Kidney tubule cell (primary cell): ENCODE results near the gene EPB41L5.
"Not testable (repeated sequence)": the region's sequence is repeated elsewhere in the genome, so short reads cannot be mapped to it uniquely, and the experiment has no call there.

Source experiments
- DNase-seq: peaks from one replicate; pipeline ENCODE4 v3.0.0-alpha.2; 2018; ENCODE audit warnings: low spot score

EPB41L5 gene

DNA sequence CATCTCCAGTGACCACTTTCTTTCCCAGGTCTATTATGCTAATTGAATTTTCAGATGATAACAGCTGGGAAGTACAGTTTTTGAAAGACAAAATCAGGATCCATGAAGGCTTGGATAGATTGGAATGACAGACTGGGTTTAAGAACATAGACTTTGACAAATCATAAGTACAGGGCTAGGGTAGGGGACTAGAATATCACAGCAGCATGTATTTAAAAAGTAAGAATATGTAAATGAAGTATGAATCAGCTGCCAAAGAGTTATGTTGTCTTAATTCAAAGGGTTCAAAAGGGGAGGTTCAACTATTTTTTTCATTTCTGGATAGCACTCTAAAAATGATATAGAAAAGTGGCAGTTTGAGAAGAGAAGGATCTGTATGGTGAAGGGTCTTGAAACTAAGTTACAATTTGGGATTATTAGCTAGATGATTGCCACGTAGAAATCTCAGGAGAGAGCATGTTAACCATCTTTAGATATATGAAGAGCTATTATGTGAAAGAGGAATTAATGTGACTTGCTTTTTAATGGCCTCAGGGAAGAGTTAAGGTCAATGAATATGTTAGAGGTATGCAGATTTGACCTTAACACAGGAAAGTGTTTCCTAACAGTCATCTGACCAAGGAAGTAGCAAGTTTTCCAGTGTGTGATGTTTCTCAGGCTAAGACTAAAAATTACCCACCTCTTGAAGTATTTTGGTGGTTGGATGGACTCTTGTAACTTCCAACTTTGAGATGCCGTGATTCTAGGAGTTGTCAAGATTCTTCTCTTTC is 128.6 kb downstream of the EPB41L5 start:
- DNase-seq, result no peak

DNA sequence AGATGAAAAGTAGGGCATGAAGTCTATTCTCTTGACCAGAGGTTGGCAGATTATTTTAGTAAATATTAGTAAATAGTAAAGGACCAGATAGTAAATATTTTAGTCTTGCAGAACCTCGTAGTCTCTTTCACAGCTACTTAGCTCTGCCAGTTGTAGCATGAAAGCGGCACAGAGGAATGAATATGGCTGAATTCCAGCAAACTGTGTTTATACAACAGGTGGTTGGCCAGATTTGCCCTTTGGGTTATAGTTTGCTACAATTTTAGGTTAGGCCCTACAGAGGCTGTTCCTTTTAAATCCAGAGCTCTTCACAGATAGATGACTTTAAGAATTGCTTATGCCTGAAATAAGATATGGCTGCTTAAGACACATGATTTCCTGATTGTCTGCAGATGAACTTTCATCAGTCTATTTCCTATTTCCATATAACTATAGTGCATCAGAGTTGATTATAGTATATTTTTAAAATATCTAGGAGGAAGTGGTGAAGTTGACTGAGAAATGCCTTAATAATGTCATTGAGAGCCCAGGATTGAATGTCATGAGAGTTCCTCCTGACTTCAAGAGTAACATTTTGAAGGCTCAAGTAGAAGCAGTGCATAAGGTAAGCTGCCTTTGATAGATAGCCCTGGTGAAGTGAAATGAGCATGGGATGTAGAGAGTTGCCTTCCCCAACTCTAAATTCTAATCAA is 129.8 kb downstream of the EPB41L5 start:
- no peak for DNase-seq

- DNase-seq, result no peak
Measured at GRCh38 chr2:120148229-120148628, 135.4 kb downstream of the EPB41L5 start.

- DNase-seq, result no peak
Measured at GRCh38 chr2:120148669-120149068, 135.8 kb downstream of the EPB41L5 start.

DNA sequence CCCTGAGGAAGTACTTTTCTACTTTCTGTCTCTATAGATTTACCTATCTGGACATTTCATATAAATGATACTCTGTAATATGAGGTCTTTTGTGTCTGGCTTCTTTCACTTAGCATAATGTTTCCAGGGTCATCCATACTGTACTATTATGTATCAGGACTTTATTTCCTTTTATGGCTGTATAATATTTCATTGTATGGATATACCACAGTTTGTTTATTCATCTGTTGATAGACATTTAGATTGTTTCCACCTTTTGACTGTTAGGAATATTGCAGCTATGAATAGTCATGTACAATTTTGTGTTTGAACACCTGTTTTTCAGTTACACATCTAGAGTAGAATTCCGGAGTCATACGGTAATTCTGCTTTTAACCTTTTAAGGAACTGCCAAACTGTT is 136.5 kb downstream of the EPB41L5 start:
- no peak for DNase-seq

DNA sequence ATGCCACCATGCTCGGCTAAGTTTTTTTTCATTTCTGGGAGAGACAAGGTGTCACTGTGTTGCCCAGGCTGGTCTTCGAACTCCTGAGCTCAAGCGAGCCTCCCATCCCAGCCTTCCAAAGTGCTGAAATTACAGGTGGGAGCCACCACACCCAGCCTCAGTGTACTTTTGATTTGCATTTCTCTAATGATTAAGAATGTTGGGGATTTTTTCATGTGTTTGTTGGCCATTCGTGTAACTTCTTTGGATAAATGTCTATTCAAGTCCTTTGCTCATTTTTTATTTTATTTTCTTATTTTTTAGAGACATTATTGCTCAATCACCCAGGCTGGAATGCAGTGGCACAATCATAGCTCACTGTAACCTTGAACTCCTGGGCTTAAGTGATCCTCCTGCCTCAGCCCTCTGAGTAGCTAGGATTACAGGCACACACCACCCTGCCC is 137.2 kb downstream of the EPB41L5 start:
- no peak for DNase-seq

GRCh38 chr2:120155308-120155707 is 142.4 kb downstream of the EPB41L5 start:
- no peak for DNase-seq

DNA sequence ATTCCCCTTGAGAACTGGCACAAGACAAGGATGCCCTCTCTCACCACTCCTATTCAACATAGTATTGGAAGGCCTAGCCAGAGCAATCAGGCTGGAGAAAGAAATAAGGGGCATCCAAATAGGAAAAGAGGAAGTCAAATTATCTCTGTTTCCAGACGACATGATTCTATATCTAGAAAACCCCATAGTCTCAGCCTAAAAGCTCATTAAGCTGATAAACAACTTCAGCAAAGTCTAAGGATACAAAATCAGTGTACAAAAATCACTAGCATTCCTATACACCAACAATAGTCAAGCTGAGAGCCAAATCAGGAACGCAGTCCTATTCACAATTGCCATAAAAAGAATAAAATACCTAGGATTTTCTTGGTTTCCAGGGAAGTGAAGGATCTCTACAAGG is 145.8 kb downstream of the EPB41L5 start:
- DNase-seq, result not testable (repeated sequence)

DNA sequence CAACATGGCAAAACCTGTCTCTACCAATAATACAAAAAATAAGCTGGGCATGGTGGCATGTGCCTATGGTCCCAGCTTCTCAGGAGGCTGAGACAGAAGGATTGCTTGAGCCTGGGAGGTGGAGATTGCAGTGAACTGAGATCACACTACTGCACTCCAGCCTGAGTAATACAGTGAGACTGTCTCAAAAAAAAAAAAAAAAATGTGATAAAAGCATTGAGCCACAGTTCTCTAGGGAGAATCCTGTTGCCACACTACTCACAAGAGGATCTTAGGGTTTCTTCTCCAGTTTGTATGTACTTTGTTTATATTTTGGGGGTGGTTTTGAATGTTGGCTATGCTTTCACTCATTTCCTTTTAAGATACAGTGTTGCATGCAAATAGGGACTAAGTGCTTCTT is 148.3 kb downstream of the EPB41L5 start:
- DNase-seq, result no peak

- no peak for DNase-seq
Measured at GRCh38 chr2:120162716-120163115, 149.8 kb downstream of the EPB41L5 start.

DNA sequence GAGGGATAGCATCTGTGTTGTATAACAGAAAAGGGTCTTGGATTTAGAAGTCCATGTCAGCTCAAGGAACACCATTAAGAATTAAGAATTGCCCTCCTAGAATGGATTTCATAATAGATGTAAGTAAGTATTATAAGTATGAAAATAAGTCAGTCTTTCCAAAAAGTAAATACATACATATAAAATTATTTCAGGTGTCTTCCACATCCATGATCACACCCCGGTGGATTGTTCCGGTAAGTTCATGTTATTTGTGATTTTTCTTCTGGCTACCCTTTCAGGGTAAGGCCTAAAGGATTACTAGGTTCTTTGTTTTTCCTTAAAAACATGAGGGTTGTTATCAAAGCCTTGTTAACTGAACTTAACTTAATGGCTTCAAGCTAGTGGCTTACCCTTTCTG is 154.4 kb downstream of the EPB41L5 start:
- DNase-seq, result no peak

DNA sequence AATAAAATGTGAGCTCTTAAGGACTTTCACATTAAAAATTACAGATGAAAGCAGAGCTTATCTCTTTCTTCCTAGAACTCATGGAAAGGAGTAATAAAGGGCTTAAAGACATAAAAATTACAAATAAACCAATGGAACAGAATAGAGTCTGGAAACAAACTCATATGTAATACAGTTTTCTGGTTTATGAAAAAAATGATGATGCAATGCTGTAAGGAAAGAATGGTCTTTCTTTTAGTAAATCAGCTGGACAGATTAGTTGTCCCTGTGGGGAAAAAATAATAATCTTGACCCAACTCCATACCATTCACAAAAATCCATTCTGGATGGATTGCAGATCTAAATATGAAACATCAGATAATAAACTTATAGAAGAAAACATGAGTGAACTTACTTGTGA is 156.1 kb downstream of the EPB41L5 start:
- no peak for DNase-seq

DNA sequence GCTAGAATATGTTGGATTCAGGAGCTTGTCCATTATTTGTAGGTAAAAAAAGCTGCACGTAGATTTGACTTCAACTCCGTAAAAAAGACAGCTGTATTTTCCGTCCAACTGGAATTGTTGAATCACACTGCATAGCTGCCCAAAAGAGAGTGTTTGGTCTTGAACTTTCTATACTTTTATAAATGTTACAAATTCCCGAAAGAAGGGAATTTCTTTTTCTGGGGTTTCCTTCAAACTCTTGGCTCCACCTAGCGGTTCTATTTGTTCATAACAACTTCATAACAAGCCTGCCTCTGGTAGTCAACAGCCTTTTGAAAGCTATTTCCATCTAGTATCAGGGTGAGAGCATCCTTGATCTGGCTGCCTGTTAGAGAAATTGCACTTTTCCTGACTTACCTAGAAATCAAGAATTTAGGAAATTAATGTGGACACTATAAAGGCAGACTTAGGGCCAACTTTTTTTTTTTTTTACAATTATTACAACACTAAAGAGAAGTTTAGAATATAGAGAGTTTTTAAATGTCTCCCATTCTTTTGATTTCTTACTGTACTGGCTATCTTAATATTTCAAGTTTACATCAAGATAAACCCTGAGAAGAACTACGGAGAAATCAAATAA is 162.2 kb downstream of the EPB41L5 start:
- DNase-seq, result peak; percentile 56

DNA sequence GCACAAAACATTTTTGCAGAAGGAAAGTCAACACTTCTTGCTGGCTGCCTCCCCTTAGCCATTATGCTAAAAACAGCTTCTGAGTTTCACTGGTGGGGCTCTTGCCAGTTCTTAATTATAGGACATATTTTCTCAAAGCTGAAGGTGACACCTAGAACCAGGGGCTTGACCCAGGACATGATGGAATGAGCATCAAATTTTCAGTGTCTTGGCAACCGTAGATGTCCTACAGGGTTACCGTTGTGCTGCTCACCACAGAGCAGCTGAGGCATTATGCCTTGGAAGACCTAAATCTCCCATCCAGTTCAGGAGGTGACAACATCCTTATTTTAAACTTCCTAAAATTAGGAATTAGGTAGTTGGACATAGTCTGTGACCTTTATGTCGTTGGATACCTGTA is 163.6 kb downstream of the EPB41L5 start:
- no peak for DNase-seq

- no peak for DNase-seq
Measured at GRCh38 chr2:120177001-120177621, 164.2 kb downstream of the EPB41L5 start.

GRCh38 chr2:120177973-120178372 is 165.1 kb downstream of the EPB41L5 start:
- no peak for DNase-seq

DNA sequence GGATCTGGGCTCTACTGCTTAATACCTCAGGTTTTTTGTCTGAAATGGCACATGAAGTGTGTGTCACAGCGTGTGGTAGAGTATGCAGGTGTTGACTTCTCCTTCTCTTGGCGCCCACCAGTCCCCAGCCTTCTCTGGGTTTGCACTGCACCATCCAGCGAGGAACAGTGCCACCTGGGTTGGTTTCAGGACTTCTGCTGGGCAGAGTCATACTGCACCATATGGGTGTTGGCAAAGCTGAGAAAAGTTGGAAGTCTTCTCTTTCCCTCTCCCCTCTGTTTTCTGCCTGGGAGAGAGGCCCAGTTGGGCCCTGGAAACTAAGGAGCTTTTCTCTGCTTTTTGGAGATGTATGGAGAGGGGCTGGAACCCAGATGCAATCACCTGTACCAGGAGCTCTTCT is 166.5 kb downstream of the EPB41L5 start:
- no peak for DNase-seq

- DNase-seq, result no peak
Measured at GRCh38 chr2:120180066-120180465, 167.2 kb downstream of the EPB41L5 start.

DNA sequence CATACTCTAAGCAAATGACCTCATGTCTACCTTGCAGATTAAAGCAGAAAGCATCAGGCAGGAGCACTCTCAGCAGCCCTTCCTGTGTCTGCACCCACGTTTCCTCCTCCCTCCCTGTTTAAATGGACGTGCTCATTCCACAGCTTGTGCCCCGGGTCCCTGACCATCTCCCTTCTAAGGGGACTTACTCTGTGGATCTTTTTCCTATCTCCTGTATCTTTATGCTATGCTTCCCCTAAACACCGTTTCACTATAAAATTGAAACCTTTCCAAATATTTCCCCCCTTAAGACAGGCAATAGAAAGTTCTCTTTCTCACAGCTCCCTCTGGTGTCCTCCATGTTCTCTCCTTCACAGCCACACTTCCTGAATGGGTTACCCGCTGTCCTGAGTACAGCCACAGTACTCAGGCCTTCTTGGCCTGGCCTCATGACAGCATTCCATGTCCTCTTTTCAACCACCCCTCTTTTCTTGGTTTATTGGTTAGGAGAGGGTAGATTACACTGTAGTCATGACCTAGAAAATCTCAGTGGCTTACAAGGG is 169.2 kb downstream of the EPB41L5 start:
- no peak for DNase-seq

DNA sequence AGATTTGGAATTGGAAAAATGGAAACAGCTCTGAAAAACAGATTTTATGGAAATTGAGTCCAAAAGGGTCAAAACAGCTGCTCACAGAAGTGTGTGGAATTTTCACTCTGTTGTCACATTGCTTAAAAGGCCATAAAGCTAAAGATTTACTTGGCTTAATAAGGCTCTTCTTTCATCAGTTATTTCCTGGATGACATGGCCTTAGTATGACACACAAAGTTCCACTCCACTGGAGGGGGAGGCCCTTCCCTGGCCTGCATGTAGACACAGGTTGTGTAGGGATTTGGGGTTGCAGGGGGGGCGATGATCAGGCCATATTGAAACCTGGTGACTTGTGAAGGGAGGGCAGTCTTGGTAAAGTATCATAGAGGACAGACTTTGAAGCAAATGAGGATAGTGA is 176.3 kb downstream of the EPB41L5 start:
- peak; percentile 74 for DNase-seq

DNA sequence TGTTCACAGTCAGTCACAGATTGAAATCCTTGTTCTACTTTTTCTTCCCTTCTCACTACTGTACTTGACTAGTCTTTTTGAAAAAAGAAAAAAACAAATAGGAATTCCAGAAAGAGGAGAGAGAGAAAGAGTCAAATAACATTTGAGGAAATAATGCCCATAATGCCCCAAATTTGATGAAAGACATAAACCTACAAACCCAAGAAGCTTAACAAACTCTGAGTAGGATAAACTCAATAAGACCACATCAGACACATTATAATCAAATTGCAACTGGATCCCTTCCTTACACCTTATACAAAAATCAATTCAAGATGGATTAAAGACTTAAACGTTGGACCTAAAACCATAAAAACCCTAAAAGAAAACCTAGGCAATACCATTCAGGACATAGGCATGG is 179.4 kb downstream of the EPB41L5 start:
- no peak for DNase-seq

DNA sequence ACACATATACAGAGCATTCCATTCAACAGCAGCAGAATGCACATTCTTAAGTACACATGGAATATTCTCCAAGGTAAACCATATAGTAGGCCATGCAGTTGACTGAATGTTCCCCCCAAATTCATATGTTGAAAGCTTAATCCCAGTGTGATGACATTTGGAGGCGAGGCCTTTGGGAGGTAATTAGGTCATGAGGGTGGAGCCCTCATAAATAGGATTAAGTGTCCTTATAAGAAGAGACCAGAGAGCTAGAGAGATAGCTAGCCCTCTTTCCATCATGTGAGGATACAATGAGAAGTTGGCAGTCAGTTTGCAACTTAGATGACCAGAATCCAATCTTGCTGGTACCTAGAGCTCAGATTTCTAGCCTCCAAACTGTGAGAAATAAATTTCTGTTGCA is 182.7 kb downstream of the EPB41L5 start:
- no peak for DNase-seq
